Measurements from ENCODE around the gene B4GALT1.

Gene B4GALT1

GRCh38 chr9:33117796-33118195, 49.3 kb downstream of the B4GALT1 start:
- no peak for DNase-seq

DNA sequence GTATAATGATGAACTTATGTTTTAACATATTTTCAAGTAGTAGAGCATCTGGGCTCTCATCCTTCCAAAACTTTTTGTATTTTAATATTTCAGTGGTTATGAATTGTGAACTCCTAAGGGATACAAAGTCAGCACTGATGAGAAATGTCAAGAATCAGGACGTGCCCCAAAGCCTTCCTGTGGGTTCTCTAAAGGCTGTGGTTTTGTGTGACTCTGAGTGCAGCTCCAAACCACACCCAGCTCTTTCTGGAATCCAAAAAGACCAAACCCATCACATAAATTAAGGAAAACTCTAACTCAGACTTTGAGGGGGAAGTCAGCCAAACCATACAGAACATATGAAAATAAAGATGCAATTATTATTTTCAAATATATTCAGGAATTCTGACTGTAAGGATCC, 49.8 kb downstream of the B4GALT1 start:
- DNase-seq = no peak

GRCh38 chr9:33116860-33117259, 50.3 kb downstream of the B4GALT1 start:
- no peak for DNase-seq

DNA sequence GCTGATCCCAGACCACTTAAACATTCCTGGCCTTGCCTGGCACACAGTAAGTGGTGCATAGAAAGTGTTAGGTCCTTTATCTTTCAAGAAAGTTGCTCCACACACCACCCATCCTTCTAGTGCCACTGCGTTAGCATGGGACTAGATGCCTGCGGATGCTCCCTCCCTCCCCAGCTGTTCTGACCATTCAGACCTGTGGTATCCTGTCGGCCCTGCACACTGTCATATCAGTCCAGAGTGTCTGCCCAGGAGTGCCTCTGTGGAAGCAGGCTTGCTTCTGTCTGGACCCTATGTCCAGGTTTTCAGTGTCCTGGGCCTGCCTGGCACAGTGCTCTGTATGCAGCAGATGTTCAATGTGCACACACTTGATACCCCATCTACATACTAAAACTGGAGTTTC, 52.4 kb downstream of the B4GALT1 start:
- DNase-seq = no peak

GRCh38 chr9:33113799-33114547, 53.2 kb downstream of the B4GALT1 start:
- no peak for DNase-seq

GRCh38 chr9:33112094-33112493, 55.0 kb downstream of the B4GALT1 start:
- no peak for DNase-seq

GRCh38 chr9:33111631-33112030, 55.5 kb downstream of the B4GALT1 start:
- no peak for DNase-seq

DNA sequence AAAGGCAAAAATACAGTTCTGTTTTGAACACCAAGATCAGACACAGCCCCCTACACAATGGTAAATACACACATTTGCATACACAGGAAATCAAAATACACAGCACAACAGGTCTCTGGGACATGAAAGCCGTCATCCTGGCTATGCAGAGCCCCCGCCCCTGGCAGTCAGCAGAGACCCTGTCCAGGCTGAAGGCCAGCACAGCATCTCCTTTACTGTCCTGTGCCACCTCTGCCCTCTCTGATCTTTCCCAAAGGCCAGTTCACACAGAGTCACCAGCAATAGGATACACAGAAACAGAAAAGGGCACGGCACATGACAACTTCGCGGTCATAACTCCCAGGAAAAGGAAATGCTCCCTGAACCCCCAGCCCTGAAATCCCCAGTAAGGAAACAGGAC, 56.5 kb downstream of the B4GALT1 start:
- DNase-seq = no peak

DNA sequence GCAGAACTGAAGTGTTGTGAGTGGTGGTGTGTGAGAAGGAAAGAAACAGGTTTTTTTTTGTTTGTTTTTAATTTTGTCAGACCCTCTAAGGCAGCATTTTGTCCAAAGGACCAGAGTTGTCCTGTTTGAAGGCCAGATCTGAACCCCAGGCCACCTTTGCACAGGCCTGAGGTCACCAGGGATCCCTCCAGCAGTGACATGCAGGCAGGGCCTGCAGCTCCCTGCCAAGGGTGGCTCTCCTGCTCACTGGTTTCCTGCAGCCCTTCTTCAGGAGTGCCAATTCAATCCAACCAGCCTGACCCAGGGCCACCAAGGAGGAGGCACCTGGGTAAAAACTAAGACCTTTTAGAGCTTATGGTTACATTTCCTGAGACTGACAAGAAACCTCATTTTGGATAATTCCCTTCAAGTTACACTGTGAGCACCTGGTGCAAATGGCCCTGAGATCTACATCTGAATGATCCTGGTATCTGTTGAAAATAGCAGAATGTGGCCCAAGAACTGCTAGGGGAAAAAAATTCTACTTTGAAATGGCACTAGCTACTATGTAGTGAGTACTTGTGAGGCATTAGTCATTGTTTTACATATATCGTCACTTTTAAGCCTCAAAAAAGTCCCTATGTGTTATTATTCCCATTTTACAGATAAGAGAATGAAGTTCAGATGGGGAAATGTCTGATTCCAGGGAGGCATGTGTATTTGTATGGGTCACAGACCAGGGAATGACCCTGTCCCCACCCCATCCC, 57.1 kb downstream of the B4GALT1 start:
- no peak for DNase-seq

GRCh38 chr9:33109097-33109496, 58.0 kb downstream of the B4GALT1 start:
- no peak for DNase-seq

DNA sequence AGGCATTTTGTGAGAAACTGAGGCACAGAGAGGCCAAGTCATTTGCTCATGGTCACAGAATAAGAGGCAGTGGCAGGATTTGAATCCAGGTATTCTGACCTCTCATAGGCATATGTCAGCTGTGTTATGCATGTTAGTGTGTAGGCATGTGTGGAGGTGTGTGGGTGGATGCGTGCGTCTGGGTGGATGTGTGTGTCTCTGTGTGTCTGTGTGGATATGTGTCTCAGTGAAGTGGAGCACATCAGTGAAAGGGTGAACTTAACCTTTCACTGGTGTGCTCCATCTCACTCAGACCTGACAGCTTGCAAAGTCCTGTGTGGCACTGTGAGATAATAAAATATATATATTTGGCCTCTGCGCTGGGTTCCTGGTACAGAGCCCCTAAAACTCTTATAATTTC, 58.7 kb downstream of the B4GALT1 start:
- DNase-seq = no peak

DNA sequence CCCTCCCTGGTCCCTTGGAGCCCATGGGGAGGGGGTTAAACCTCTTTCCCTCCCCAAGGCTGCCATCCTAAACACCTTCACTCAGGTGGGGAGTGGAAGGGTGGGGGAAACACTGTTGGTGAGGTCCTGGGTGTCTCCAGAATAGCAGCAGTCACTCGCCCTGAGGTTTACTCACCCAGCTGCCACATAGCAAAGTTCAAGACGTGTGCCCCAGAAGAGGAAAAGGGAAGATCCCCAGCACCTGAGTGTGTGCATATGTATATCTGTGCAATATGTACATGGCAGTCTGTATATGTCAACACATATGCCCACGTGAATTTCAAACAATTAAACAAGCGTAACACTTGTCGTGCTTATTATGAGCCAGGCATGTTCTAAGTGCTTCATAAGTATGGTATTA, 59.4 kb downstream of the B4GALT1 start:
- no peak for DNase-seq

DNA sequence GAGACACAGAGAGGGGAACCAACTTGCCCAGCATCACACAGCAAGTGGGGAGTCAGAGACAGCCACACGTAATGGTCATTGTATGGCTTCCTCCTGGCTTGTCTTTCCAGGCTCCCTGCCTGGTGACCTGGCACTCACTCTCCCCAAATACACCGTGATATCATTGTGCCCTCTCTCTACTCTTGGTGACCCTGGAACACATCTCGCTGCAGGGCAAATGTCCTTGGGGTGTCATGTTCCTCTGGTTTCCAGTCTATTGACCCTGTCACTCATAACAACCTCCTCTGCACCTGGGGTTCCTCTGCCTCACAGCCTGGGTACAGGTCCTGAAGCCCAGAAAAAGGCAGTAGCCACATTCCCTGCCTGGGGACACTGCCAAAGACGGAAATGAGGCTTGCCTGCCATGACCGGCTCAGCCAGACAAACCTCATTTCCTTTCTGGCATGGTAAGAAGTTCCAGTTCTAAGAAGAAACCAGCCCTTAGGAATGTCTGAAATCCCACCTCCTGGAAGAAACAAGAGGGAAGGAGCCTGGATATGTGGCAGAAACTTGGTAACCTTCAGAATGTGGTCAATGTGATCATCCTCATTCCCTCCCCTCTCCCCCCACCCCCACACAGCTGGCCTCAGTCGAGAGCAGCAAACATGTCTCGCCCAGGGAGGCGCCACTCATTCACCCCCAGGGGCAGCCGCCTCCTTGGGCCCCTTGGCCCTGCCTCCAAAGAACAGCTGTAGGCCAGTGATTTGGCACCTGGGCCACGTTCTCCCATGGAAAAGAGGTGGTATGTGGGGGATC, 60.1 kb downstream of the B4GALT1 start:
- no peak for DNase-seq

GRCh38 chr9:33106372-33106771, 60.8 kb downstream of the B4GALT1 start:
- DNase-seq = no peak

DNA sequence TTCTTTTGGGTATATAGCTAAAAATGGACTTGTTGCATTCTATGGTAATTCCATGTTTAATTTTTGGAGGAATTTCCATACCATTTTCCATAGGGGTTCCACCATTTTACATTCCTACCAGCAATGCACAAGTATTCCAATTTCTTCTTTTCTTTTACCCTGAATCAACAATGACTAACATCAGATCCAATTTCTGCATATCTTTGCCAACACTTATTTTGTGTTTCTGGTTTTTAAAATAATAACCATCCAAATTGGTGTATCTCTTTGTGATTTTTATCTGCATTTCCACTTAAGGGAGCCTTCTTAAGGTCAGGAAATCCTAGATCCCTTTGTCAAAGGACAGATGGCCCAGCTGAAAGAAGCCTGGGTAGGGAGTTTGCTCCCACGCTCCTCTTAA, 61.2 kb downstream of the B4GALT1 start:
- DNase-seq = no peak

DNA sequence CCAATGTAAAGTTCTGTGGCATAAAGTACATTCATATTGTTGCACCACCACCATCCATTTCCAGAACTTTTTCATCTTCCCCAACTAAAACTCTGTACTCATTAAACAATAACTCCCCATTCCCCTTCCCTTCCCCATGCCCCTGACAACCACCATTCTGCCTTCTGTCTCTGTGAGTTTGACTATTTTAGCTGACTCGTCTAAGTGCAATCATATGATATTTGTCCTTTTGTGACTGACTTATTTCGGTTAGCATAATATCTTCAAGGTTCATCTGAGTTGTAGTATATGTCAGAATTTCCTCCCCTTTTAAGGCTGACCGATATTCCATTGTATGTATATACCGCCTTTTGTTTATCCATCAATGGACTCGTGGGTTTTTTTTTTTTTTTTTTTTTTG, 61.6 kb downstream of the B4GALT1 start:
- no peak for DNase-seq

DNA sequence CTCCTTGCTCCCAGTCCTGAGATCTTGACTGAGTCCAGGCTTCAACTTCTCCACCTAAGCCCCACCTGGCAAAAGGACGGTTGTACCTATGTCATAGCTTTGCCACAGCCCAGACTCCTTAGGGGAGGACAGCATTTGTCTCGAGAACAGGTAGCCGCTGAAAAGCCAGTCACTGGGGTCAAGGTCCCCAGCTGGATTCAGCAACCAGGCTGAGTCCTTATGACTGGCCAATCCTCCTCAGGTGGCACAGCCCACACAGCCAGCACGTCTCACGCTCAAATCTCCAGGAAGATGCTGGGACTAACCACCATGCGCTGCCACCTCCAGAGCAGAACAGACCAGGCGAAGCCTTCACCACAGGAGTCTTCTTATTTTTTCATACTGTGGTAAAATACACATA, 62.7 kb downstream of the B4GALT1 start:
- DNase-seq = no peak

DNA sequence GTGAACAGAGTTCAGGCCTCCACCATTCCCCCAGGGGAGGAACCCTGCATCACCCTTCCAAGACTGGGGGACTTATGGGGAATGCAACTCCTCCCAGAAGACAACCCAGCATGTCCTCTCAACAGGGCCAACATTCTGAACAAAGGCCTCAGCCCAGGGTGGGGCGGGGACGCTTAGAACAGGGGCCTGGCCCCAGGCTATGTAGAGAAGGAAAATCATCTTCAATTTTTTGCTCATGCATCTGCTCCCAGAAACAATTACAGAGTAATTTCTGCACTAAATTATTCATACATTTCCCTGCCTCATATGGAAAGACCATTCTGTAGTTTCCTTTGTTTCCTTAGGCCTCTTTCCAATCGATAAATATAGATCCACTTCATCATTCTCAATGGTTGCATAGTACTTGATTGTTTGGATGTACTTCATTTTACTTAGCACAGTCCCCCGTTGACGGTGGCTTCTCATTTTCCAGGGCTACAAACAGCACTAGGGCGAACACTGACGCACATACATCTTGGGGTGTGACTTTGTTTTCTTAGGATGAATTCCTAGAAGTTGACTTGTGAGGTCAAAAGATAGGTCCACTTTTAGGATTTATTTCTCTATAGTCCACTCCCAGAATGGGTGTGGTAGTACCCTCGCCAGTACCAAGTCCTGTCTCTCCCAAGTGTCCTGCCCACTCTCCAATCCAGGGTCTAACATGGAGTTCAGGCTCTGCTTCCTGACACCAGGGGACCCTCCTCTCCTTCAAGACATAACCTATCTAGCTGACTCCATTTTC, 63.4 kb downstream of the B4GALT1 start:
- no peak for DNase-seq

DNA sequence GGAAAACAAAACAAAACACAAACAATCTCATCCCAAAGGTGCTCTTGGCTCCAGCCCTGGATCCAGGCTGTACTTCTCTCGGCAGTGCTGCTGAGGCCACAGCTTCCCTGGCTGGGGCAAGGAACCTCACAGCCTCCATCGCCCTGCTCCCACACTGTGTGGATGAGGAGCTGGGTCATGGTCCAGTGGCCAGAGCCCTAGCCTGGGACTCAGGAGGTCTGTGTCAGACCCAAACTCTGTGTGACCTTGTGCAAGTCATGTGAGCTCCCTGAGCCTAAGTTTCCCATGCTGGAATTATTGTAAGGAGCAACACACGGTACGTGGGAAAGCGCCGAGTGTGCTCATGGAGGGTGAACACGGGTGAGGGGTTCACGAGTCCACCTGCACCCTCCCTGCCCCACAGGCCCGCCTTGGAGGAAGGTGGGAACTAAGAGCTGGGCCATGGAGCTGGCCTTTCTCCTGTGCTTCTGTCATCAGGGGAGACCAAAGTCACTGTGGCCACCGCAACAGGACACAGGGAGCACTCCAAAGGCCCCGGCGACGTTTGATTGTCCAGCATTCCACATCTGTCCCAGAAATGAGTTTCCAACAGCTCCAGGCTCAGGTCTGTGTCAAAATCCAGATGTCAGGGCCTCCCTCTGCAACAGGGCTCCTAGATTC, 64.5 kb downstream of the B4GALT1 start:
- no peak for DNase-seq

DNA sequence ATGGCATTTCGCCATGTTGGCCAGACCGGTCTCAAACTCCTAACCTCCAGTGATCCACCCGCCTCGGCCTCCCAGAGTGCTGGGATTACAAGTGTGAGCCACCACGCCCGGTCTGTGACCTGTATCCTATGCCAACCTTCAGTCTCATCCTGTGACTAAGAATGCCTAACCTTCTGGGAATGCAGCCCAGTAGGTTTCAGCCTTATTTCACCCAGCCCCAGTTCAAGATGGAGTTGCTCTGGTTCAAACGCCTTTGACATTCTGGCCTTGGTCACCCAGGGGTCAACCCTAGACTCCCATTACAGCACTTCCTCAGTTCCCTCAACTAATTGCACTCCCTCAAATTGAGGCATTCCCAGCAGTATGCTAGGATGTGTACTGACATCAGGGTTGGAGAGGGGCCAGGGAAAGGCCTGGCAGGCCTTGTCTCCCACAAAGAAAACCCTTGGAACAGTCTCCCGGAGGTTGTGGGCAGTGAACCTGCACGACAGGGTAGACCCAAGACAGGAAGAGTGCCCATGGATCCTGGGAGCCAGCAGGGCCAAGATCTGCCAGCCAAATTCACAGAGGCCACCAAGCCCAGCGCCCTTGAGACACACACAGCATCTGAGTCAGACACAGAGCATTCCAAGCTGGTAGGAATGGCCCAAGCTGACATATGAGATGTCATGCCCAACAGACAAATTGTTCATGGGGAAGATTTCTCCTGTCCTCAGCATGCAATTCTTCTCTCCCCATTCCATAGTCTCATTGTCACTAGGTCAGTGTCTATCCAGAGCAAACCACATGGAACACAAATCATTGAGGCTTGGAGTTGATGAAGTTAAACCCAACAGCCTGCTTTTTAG, 65.8 kb downstream of the B4GALT1 start:
- no peak for DNase-seq

- no peak for DNase-seq
Observed at GRCh38 chr9:33099754-33100153, 67.4 kb downstream of the B4GALT1 start.
